ENCODE data around the gene GALNT9.

- TF ChIP-seq BACH2 (CRISPR knock-in tag; IDR thresholded peaks at IDR 0.05; ENCODE audit: borderline replicate concordance), result no peak
- TF ChIP-seq RARB (CRISPR knock-in tag; IDR thresholded peaks at IDR 0.05), result no peak
- no peak for TF ChIP-seq PPARA (CRISPR knock-in tag; IDR thresholded peaks at IDR 0.05; ENCODE audit: borderline replicate concordance)
- no peak for TF ChIP-seq ESRRG (CRISPR knock-in tag; IDR thresholded peaks at IDR 0.05)
- no peak for TF ChIP-seq ARNTL (CRISPR knock-in tag; IDR thresholded peaks at IDR 0.05; ENCODE audit: borderline replicate concordance, low read depth)
- TF ChIP-seq ZFP3 (CRISPR knock-in tag; IDR thresholded peaks at IDR 0.05), result no peak
- no peak for TF ChIP-seq ZNF8 (CRISPR knock-in tag; IDR thresholded peaks at IDR 0.05)
- TF ChIP-seq ZFP30 (CRISPR knock-in tag; IDR thresholded peaks at IDR 0.05), result no peak
- TF ChIP-seq ZNF70 (CRISPR knock-in tag; IDR thresholded peaks at IDR 0.05), result no peak
- TF ChIP-seq ISL1 (CRISPR knock-in tag; IDR thresholded peaks at IDR 0.05), result no peak
- TF ChIP-seq, protein P1, sequence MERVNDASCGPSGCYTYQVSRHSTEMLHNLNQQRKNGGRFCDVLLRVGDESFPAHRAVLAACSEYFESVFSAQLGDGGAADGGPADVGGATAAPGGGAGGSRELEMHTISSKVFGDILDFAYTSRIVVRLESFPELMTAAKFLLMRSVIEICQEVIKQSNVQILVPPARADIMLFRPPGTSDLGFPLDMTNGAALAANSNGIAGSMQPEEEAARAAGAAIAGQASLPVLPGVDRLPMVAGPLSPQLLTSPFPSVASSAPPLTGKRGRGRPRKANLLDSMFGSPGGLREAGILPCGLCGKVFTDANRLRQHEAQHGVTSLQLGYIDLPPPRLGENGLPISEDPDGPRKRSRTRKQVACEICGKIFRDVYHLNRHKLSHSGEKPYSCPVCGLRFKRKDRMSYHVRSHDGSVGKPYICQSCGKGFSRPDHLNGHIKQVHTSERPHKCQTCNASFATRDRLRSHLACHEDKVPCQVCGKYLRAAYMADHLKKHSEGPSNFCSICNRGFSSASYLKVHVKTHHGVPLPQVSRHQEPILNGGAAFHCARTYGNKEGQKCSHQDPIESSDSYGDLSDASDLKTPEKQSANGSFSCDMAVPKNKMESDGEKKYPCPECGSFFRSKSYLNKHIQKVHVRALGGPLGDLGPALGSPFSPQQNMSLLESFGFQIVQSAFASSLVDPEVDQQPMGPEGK (CRISPR knock-in tag; IDR thresholded peaks at IDR 0.05; ENCODE audit: borderline replicate concordance), result no peak
These were observed 163.8 kb downstream of the GALNT9 start for GRCh38 chr12:132165584-132165983.
